ENCODE results near the gene TMEM221.

TMEM221 gene

DNA sequence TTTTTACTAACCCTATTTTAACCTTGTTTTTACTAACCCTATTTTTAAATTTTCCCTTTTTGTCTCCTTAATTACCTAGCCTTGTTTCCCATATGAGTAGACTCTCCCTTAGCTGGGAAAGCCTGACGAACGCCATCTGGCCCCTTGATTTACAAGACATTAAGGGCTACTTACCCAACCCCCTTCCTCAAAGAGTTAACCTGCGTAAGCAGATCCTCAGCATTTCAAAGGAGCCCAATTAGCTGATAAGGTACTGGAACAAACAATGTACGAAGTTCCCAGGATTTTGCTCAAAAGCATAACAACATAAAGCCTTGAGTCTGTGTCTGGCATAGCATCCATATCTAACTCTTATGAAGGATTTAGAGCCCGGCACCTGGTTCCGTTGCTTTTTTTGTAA lies 33.3 kb downstream of the TMEM221 start:
- no peaks in the 10 kb centered on the region for H3K27me3 Mint-ChIP-seq
- H3K4me3 Mint-ChIP-seq, result no peak overlapping the region
- ATAC-seq (ENCODE audit: low read depth) (no peak), DNase-seq (ENCODE audit: low spot score in 2 of 2) (no peak)
- H3K36me3 Mint-ChIP-seq, result peaks cover 17% of the 10 kb centered on the region
- peaks cover 2% of the 10 kb centered on the region for H3K4me1 Mint-ChIP-seq
- no peaks in the 10 kb centered on the region for H3K9me3 Mint-ChIP-seq
- H3K27ac Mint-ChIP-seq, result no peak overlapping the region

- ATAC-seq (ENCODE audit: low read depth), result no peak
- no peaks in the 10 kb centered on the region for H3K27me3 Mint-ChIP-seq
- no peak overlapping the region for H3K4me3 Mint-ChIP-seq
- no peak overlapping the region for H3K27ac Mint-ChIP-seq
- H3K36me3 Mint-ChIP-seq, result peaks cover 17% of the 10 kb centered on the region
- H3K4me1 Mint-ChIP-seq, result peaks cover 2% of the 10 kb centered on the region
- no peak for DNase-seq (ENCODE audit: low spot score in 2 of 2)
- no peaks in the 10 kb centered on the region for H3K9me3 Mint-ChIP-seq
Measured at GRCh38 chr19:17414097-17414496, 34.4 kb downstream of the TMEM221 start.

DNA sequence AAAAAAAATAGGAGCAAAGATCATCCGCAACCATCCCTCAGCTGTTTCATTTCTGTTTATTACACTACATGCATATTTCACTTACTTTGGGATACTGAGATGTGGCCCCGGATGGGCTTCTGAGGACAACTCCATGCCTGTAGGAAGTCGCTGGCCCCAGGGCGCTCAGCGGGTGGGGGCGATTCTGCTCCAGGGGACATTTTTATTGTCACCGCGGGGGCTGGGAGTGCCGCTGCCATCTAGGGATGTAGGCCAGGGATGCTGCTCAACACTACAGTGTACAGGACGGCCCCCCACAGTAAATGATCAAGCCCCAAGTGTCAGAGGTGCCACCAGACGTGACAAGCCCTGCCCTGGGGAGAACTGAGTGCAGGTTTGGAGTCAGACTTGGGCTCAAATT lies 36.7 kb downstream of the TMEM221 start:
- DNase-seq (ENCODE audit: low spot score in 2 of 2), result no peak
- Mint-ChIP-seq H3K27ac (no peak overlapping the region), H3K4me3 (no peak overlapping the region), H3K27me3 (no peaks in the 10 kb centered on the region), H3K36me3 (peaks cover 14% of the 10 kb centered on the region), H3K9me3 (no peaks in the 10 kb centered on the region), H3K4me1 (peaks cover 12% of the 10 kb centered on the region)
- ATAC-seq (ENCODE audit: low read depth), result no peak

- no peak for DNase-seq (ENCODE audit: low spot score in 2 of 2)
- Mint-ChIP-seq H3K4me3 (no peak overlapping the region), H3K36me3 (peaks cover 10% of the 10 kb centered on the region), H3K4me1 (peaks cover 15% of the 10 kb centered on the region), H3K27me3 (no peaks in the 10 kb centered on the region), H3K9me3 (no peaks in the 10 kb centered on the region), H3K27ac (no peak overlapping the region)
- ATAC-seq (ENCODE audit: low read depth), result no peak
Measured at GRCh38 chr19:17409990-17410389, 38.5 kb downstream of the TMEM221 start.

DNA sequence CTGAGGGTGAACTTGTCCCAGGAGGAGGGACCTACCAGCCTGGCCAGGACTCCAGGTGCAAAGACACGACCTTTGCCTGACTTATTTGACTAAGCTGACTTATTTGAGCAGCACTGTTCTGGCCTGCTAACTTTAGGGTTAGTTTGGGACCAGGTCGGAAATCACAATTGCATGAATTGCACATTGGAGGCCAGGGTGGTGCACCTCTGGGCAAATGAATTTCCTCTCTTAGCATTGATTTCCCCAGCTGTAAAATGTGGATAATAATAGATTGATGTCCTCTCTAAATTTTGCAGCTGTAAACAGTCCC lies 41.6 kb downstream of the TMEM221 start:
- no peaks in the 10 kb centered on the region for H3K9me3 Mint-ChIP-seq
- H3K27me3 Mint-ChIP-seq, result no peaks in the 10 kb centered on the region
- DNase-seq (ENCODE audit: low spot score in 2 of 2) (no peak), ATAC-seq (ENCODE audit: low read depth) (no peak)
- peak overlapping the region; percentile 97 for H3K4me3 Mint-ChIP-seq
- peaks cover 5% of the 10 kb centered on the region for H3K36me3 Mint-ChIP-seq
- H3K27ac Mint-ChIP-seq, result peak overlapping the region; percentile 73
- peaks cover 25% of the 10 kb centered on the region for H3K4me1 Mint-ChIP-seq

DNA sequence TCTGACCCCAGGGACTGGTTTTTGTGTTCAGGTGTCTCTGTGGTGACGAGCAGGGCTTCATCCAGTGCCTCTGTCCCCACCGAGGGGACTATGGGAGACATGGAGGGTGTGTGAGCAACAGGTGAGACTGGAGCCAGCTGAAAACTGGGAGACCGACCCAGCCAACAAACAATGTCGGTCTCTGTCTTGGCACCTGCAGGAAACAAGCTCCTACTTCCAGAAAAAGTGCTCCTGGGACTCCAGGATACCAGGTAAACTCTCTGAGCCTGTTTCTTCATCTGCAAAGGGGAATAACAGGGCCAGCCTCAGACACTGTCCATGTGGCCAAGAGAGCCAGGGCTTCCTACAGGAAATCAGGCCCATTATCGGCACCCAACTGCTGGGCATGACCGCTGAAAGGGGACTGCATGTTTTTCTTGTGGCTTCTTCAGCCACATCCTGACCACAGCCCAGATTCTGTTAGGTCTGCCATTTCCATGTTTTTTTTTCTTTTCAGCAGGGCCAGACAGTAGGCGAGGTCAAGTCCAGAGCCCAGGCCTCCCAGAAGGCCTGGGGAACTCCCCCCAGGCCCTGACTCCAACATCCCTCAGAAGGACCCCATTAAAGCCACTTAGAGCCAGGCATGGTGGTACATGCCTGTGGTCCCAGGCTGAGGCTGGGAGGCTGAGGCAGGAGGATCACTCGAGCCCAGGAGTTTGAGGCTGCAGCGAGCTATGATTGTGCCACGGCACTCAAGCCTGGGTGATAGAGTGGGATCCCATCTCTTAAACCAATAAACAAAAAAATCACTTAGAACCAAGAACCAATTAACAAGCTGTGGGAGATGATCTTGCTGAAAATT lies 42.2 kb downstream of the TMEM221 start:
- Mint-ChIP-seq H3K36me3 (peaks cover 6% of the 10 kb centered on the region), H3K27me3 (no peaks in the 10 kb centered on the region)
- ATAC-seq (ENCODE audit: low read depth), result peak; percentile 27

DNA sequence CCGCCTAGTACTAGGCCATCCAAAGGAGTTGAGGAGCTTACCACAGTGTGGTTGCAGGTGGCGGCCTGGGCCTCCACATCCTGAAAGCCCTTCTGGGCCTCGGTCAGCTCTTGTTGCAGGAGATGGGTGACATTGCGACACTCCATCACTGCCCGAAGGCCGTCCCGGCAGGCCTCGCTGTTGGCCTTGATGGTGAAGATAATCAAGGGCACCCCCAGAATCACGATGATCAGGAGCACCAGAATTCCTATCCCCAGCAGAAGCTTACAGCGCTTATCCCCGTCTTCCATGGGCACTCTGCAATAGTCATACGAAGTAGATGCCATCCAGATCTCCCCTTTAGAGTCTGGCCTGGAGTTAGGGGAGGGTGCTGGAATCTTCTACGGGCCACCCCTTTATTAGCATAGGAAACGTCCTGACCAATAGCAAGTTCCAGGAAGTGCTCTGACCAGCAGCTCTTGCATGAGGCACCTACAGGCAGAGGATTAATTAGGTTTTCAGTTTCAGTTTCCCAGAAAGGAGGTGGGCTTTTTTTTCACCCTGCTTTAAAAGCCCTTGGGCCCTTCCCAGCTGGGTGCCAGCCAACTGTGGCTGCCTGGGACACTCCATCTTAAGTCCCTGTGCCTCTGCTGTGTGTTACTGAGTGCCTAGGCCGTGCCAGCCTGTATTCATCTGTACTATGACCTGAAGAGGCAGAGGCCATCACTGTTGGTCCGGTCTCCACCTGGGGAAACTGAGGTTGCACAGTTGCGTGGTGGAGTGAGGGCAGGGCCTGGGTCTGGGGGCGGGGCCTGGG lies 43.0 kb downstream of the TMEM221 start, which contains the start of gene BST2:
Gene BST2 (minus strand): TSS at position 381 of the 796 bp plus-strand sequence. CDS start 55 bp downstream, at position 326.
- peaks cover 25% of the 10 kb centered on the region for H3K4me1 Mint-ChIP-seq
- H3K9me3 Mint-ChIP-seq, result no peaks in the 10 kb centered on the region
- peak within 1 kb of the TSS; percentile 97 for H3K4me3 Mint-ChIP-seq
- H3K36me3 Mint-ChIP-seq, result peaks cover 8% of the 10 kb centered on the region
- peak; percentile 91 for ATAC-seq (ENCODE audit: low read depth)
- H3K27ac Mint-ChIP-seq, result peak within 1 kb of the TSS; percentile 73
- no peaks in the 10 kb centered on the region for H3K27me3 Mint-ChIP-seq
- no peak for DNase-seq (ENCODE audit: low spot score in 2 of 2)

More for the DNA sequence above, 42.2 kb downstream of the TMEM221 start:
- H3K4me1 Mint-ChIP-seq, result peaks cover 25% of the 10 kb centered on the region
- H3K9me3 Mint-ChIP-seq, result no peaks in the 10 kb centered on the region
- no peak for DNase-seq (ENCODE audit: low spot score in 2 of 2)
- peak overlapping the region; percentile 97 for H3K4me3 Mint-ChIP-seq
- peak overlapping the region; percentile 73 for H3K27ac Mint-ChIP-seq

- Mint-ChIP-seq H3K27me3 (no peaks in the 10 kb centered on the region), H3K9me3 (no peaks in the 10 kb centered on the region), H3K4me3 (peak overlapping the region; percentile 97), H3K36me3 (peaks cover 8% of the 10 kb centered on the region), H3K4me1 (peaks cover 25% of the 10 kb centered on the region), H3K27ac (peak overlapping the region; percentile 73)
- ATAC-seq (ENCODE audit: low read depth), result no peak
- DNase-seq (ENCODE audit: low spot score in 2 of 2), result no peak
Measured at GRCh38 chr19:17404621-17405249, 43.7 kb downstream of the TMEM221 start.

DNA sequence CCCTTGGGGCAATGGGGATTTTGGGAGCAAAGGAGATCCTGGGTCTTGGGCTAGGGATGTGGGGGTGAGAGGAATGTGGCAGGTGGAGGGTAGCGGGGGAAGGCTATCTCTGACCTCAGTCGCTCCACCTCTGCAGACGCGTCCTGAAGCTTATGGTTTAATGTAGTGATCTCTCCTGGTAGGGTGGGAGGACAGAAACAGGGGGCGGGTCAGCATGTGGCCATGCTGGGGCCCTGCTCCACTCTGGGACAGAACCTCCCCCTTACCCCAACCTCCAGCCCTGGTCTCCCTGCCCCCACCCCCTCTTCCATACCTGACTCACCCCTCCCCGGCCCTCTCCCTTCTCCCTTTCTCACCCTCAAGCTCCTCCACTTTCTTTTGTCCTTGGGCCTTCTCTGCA lies 44.5 kb downstream of the TMEM221 start:
- no peaks in the 10 kb centered on the region for H3K9me3 Mint-ChIP-seq
- peaks cover 9% of the 10 kb centered on the region for H3K36me3 Mint-ChIP-seq
- H3K4me3 Mint-ChIP-seq, result peak overlapping the region; percentile 97
- H3K27ac Mint-ChIP-seq, result peak overlapping the region; percentile 53
- ATAC-seq (ENCODE audit: low read depth) (no peak), DNase-seq (ENCODE audit: low spot score in 2 of 2) (no peak)
- no peaks in the 10 kb centered on the region for H3K27me3 Mint-ChIP-seq
- H3K4me1 Mint-ChIP-seq, result peaks cover 25% of the 10 kb centered on the region

DNA sequence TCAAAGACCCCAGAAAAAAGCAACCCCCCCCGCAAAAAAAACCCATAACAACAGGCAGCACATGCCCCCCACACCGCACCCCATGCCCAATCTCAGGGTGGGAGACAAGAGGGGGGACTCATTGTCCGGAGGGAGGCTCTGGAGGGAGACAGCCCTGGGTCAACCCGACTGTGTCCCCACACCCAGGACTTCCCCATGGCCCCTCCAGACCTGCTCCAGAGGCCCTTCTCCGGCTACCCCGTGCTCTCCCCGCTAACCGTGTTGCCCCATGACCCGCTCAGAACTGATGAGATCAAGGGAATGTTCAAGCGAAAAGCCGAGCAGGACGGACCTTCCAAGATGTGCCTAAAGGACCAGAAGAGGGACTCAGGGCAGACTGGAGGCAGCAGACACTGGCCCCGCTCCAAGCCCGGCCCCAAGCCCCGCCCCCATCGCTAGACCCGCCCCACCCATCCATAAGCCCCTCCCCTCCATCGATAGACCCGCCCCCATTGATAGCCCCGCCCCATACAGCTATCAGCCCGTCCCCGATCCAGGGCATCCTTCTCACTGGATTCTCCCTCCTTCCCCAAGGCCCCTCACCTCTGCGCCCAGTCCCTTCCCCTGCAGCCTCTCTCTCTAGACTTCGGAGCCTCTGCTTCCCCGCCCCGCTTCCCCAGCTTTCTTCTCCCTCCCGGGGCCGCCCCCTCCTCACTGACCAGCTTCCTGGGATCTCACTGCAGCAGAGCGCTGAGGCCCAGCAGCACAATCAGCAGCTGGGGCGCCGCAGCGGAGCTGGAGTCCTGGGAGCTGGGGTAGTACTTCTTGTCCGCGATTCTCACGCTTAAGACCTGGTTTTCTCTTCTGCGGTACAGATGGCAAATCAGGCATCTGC lies 45.2 kb downstream of the TMEM221 start:
- DNase-seq (ENCODE audit: low spot score in 2 of 2) (no peak), ATAC-seq (ENCODE audit: low read depth) (no peak)
- Mint-ChIP-seq H3K27me3 (no peaks in the 10 kb centered on the region), H3K9me3 (no peaks in the 10 kb centered on the region), H3K4me1 (peaks cover 25% of the 10 kb centered on the region), H3K4me3 (peak overlapping the region; percentile 46), H3K36me3 (peaks cover 12% of the 10 kb centered on the region), H3K27ac (peak overlapping the region; percentile 53)

- no peak overlapping the region for H3K4me3 Mint-ChIP-seq
- ATAC-seq (ENCODE audit: low read depth), result no peak
- H3K27ac Mint-ChIP-seq, result no peak overlapping the region
- no peaks in the 10 kb centered on the region for H3K27me3 Mint-ChIP-seq
- H3K4me1 Mint-ChIP-seq, result peaks cover 14% of the 10 kb centered on the region
- DNase-seq (ENCODE audit: low spot score in 2 of 2), result no peak
- H3K36me3 Mint-ChIP-seq, result peaks cover 18% of the 10 kb centered on the region
- H3K9me3 Mint-ChIP-seq, result no peaks in the 10 kb centered on the region
Measured at GRCh38 chr19:17401628-17402027, 46.8 kb downstream of the TMEM221 start.

GRCh38 chr19:17398902-17399527 lies 49.5 kb downstream of the TMEM221 start:
- Mint-ChIP-seq H3K36me3 (peaks cover 21% of the 10 kb centered on the region), H3K9me3 (no peaks in the 10 kb centered on the region), H3K4me1 (peaks cover 12% of the 10 kb centered on the region), H3K27me3 (no peaks in the 10 kb centered on the region), H3K4me3 (no peak overlapping the region), H3K27ac (no peak overlapping the region)
- no peak for ATAC-seq (ENCODE audit: low read depth)
- no peak for DNase-seq (ENCODE audit: low spot score in 2 of 2)

GRCh38 chr19:17394891-17395415 lies 53.5 kb downstream of the TMEM221 start:
- Mint-ChIP-seq H3K27me3 (peaks cover 9% of the 10 kb centered on the region), H3K4me3 (no peak overlapping the region), H3K9me3 (no peaks in the 10 kb centered on the region), H3K36me3 (peaks cover 16% of the 10 kb centered on the region), H3K27ac (peak overlapping the region; percentile 78), H3K4me1 (peaks cover 17% of the 10 kb centered on the region)
- DNase-seq (ENCODE audit: low spot score in 2 of 2) (no peak), ATAC-seq (ENCODE audit: low read depth) (no peak)

Data from memory B cell (primary cell).